ENCODE data around the gene IL34. TPM values are rescaled to one million over a fixed set of nuclear protein-coding genes. Genes with fewer than 3 reads are reported as not detected.

IL34 gene
- total RNA-seq, 1 experiment from 2014 or later = not detected

DNA sequence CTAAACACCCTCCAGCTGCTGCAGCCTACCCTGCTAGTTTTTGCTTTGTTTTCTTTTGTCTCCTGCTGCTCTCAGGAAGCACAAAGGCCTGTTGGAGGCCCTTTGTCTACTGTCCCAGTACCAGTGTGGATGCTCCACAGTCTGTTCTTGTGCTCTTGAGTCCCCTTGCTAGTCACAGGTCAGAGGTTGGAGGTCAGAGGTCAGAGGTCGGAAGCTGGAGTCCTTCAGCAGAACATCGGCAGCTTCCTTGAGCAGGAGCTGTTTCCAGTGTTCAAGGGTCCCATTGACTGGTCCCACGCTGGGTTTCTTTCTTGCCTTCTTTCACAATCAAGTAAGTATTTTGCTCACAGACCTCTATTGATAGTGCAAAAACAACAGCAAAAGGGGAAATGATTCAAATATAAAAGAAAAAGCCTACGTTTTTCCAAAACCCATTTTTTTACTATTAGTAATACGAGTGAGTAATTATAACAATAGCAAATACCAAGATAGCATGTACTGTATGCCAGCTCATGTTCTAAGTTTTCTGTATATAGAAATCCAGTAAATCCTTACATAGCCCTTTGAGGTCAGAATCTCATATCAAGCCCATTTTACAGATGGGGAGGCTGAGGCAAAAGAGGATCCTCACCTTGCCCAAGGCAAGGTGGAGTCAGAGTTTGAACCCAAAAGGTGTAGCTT lies 10.9 kb upstream of the IL34 start (continued):
- TF ChIP-seq RAD21 (IDR thresholded peaks at IDR 0.05; ENCODE audit: low read depth) = no peak
- TF ChIP-seq FOSL1 (IDR thresholded peaks at IDR 0.05; ENCODE audit: low read depth) = no peak
- no peak for TF ChIP-seq POLR2AphosphoS5 (IDR thresholded peaks at IDR 0.05; ENCODE audit: low read depth, low read length)
- TF ChIP-seq POLR2A (IDR thresholded peaks at IDR 0.05; ENCODE audit: borderline replicate concordance, extremely low read depth, insufficient read depth, insufficient read length) = no peak
- TF ChIP-seq ZNF274 (IDR thresholded peaks at IDR 0.05; ENCODE audit: low read depth, low read length) = no peak
- no peak for TF ChIP-seq CEBPB (IDR thresholded peaks at IDR 0.05; ENCODE audit: low read depth)
- TF ChIP-seq TCF7L2 (IDR thresholded peaks at IDR 0.05; ENCODE audit: borderline replicate concordance, extremely low read depth, insufficient read depth, insufficient read length) = no peak
- TF ChIP-seq EGR1 (IDR thresholded peaks at IDR 0.05; ENCODE audit: low read depth) = no peak
- no peak for TF ChIP-seq JUND (IDR thresholded peaks at IDR 0.05)

DNA sequence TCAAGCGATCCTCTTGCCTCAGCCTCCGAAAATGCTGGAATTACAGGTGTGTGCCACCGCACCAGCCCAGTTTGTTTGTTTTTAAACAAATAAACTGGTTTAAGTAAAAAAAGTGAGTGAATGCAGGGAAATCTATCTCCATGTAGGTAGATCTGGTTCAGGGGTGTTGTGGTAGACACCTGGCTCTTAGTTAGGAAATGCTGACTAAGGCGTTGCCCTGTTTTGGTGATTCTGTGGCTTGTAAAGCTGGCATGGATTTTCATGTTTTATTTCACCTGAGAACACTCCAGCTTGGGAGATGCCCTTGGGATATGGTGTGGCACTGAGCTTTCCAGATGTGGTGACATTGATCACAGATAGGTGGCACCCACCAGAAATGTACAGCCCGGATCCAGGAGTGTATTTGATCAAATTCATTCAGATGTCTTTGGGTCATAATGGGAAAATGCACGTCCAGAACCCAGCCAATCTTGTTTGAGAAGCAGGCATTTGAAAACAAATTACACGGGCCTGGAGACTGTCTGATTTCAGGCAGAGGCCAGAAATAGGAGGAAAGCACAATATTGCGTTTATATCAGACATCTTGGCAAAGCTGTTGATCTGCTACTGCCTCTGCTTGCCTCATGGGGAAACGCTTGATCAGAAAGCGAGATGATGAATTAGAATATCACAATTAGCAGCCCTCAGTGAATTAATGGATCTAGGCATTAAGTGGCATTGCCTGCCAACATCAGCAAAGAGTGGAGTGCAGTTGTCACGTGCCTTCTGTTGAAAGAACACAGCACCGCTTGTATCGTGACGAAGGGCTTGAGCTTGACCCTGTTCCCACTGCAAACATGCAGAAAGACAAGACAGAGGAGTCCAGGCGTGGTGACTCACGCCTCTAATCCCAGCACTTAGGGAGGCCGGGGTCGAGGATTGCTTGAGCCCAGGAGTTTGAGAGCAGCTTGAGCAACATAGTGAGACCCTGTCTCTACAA lies 7.3 kb upstream of the IL34 start:
- Histone ChIP-seq H3K27ac (ENCODE audit: low read depth, low read length) (no peak overlapping the region), H4K20me1 (ENCODE audit: insufficient read depth) (no peaks in the 10 kb centered on the region), H2AFZ (ENCODE audit: low read depth, low read length, poor library complexity, severe bottlenecking) (no peak overlapping the region), H3K79me2 (ENCODE audit: insufficient read depth, low read length) (no peaks in the 10 kb centered on the region), H3K4me2 (ENCODE audit: low read length) (no peak overlapping the region), H3K27me3 (ENCODE audit: insufficient read depth, low read length) (no peaks in the 10 kb centered on the region), H3K4me1 (ENCODE audit: control insufficient read depth in 1 of 2, insufficient read depth in 2 of 2, low read length in 2 of 2) (no peaks in the 10 kb centered on the region), H3K36me3 (ENCODE audit: control insufficient read depth in 1 of 2, insufficient read depth in 2 of 2, low read length in 2 of 2) (no peaks in the 10 kb centered on the region), H3K4me3 (replicated peaks in 1 of 2; ENCODE audit: low read depth in 1 of 2, low read length in 2 of 2) (no peak overlapping the region), H3K9me3 (ENCODE audit: control insufficient read depth in 1 of 2, insufficient read depth in 1 of 2, low read depth in 1 of 2, low read length in 2 of 2) (no peaks in the 10 kb centered on the region), H3K9me2 (ENCODE audit: insufficient read depth) (no peaks in the 10 kb centered on the region), H3K9ac (ENCODE audit: low read length) (no peak overlapping the region)
- ATAC-seq = peak; percentile 87
- DNase-seq (ENCODE audit: low read depth, low spot score) = no peak
- RAD21 ChIA-PET (ENCODE audit: low non-redundant PET in 1 of 2, low total read pairs in 2 of 2, uncharacterized antibody in 2 of 2, unreplicated experiment in 2 of 2) = no interaction called here
- CTCF ChIA-PET = no interaction called here
- intact Hi-C loops (cut with micrococcal nuclease) = no loop called here
- no TSS peak for BruUV-seq (replicated peaks)
- POLR2A ChIA-PET = no interaction called here
- TF ChIP-seq, protein P1, sequence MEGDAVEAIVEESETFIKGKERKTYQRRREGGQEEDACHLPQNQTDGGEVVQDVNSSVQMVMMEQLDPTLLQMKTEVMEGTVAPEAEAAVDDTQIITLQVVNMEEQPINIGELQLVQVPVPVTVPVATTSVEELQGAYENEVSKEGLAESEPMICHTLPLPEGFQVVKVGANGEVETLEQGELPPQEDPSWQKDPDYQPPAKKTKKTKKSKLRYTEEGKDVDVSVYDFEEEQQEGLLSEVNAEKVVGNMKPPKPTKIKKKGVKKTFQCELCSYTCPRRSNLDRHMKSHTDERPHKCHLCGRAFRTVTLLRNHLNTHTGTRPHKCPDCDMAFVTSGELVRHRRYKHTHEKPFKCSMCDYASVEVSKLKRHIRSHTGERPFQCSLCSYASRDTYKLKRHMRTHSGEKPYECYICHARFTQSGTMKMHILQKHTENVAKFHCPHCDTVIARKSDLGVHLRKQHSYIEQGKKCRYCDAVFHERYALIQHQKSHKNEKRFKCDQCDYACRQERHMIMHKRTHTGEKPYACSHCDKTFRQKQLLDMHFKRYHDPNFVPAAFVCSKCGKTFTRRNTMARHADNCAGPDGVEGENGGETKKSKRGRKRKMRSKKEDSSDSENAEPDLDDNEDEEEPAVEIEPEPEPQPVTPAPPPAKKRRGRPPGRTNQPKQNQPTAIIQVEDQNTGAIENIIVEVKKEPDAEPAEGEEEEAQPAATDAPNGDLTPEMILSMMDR (IDR thresholded peaks at IDR 0.05 in 2 of 3, conservative IDR thresholded peaks at IDR 0.05 in 1 of 3; ENCODE audit: borderline replicate concordance in 1 of 3, insufficient read depth in 1 of 3, low read depth in 2 of 3, low read length in 2 of 3) = peak in 2 of 3 experiments; percentile 26 to 42; a peak in 2 of 6 replicates
- TF ChIP-seq ELF1 (IDR thresholded peaks at IDR 0.05; ENCODE audit: borderline replicate concordance, low read depth) = no peak
- no peak for TF ChIP-seq POLR2AphosphoS5 (IDR thresholded peaks at IDR 0.05; ENCODE audit: low read depth, low read length)
- TF ChIP-seq, protein P2, sequence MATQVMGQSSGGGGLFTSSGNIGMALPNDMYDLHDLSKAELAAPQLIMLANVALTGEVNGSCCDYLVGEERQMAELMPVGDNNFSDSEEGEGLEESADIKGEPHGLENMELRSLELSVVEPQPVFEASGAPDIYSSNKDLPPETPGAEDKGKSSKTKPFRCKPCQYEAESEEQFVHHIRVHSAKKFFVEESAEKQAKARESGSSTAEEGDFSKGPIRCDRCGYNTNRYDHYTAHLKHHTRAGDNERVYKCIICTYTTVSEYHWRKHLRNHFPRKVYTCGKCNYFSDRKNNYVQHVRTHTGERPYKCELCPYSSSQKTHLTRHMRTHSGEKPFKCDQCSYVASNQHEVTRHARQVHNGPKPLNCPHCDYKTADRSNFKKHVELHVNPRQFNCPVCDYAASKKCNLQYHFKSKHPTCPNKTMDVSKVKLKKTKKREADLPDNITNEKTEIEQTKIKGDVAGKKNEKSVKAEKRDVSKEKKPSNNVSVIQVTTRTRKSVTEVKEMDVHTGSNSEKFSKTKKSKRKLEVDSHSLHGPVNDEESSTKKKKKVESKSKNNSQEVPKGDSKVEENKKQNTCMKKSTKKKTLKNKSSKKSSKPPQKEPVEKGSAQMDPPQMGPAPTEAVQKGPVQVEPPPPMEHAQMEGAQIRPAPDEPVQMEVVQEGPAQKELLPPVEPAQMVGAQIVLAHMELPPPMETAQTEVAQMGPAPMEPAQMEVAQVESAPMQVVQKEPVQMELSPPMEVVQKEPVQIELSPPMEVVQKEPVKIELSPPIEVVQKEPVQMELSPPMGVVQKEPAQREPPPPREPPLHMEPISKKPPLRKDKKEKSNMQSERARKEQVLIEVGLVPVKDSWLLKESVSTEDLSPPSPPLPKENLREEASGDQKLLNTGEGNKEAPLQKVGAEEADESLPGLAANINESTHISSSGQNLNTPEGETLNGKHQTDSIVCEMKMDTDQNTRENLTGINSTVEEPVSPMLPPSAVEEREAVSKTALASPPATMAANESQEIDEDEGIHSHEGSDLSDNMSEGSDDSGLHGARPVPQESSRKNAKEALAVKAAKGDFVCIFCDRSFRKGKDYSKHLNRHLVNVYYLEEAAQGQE (IDR thresholded peaks at IDR 0.05; ENCODE audit: low read depth) = no peak
- TF ChIP-seq EZH2phosphoT487 (IDR thresholded peaks at IDR 0.05; ENCODE audit: borderline replicate concordance) = no peak
- TF ChIP-seq SIN3A (IDR thresholded peaks at IDR 0.05; ENCODE audit: low read depth) = no peak
- no peak for TF ChIP-seq TCF7L2 (IDR thresholded peaks at IDR 0.05; ENCODE audit: borderline replicate concordance, extremely low read depth, insufficient read depth, insufficient read length)
- TF ChIP-seq RAD21 (IDR thresholded peaks at IDR 0.05; ENCODE audit: low read depth) = peak; percentile 23; the same call in 1 of the 2 replicates
- no peak for TF ChIP-seq YY1 (IDR thresholded peaks at IDR 0.05; ENCODE audit: extremely low read depth, insufficient replicate concordance, low read depth, low read length)
- no peak for TF ChIP-seq EGR1 (IDR thresholded peaks at IDR 0.05; ENCODE audit: low read depth)
- TF ChIP-seq, protein P3, sequence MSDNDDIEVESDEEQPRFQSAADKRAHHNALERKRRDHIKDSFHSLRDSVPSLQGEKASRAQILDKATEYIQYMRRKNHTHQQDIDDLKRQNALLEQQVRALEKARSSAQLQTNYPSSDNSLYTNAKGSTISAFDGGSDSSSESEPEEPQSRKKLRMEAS (IDR thresholded peaks at IDR 0.05) = no peak

Measured in HCT116 (cell line).